ENCODE data around the gene OR5AU1.
A peak's percentile ranks its signal among the peaks of the same experiment; 100 is the strongest.

The OR5AU1 gene

GRCh38 chr14:21106498-21107282 is 49.2 kb downstream of the OR5AU1 start:
- peaks cover 43% of the 10 kb centered on the region for H3K4me1 ChIP-seq (ENCODE audit: insufficient read depth, low read length)
- H3K27me3 ChIP-seq (ENCODE audit: insufficient read depth, low read length) = no peaks in the 10 kb centered on the region
- no peaks in the 10 kb centered on the region for H3K9me3 ChIP-seq (ENCODE audit: insufficient read depth, low read depth, low read length)
- WGBS = 32% methylated on average over 11 of the region's 11 CpGs
- H3K4me3 ChIP-seq (ENCODE audit: low read length) = no peak overlapping the region
- H3K36me3 ChIP-seq (ENCODE audit: insufficient read depth, low read length) = no peaks in the 10 kb centered on the region
- H3K27ac ChIP-seq (ENCODE audit: low read depth, low read length) = peak overlapping the region; percentile 15; the same call in 1 of the 2 replicates
- H3K9ac ChIP-seq (ENCODE audit: low read depth, low read length) = no peak overlapping the region

- Histone ChIP-seq H3K27me3 (ENCODE audit: insufficient read depth, low read length) (no peaks in the 10 kb centered on the region), H3K9ac (ENCODE audit: low read depth, low read length) (no peak overlapping the region), H3K4me3 (ENCODE audit: low read length) (no peak overlapping the region), H3K4me1 (ENCODE audit: insufficient read depth, low read length) (peaks cover 46% of the 10 kb centered on the region), H3K36me3 (ENCODE audit: insufficient read depth, low read length) (no peaks in the 10 kb centered on the region), H3K27ac (ENCODE audit: low read depth, low read length) (no peak overlapping the region), H3K9me3 (ENCODE audit: insufficient read depth, low read depth, low read length) (no peaks in the 10 kb centered on the region)
- 74% methylated on average over 4 of the region's 4 CpGs for WGBS
Measured at GRCh38 chr14:21106176-21106497, 49.7 kb downstream of the OR5AU1 start.

DNA sequence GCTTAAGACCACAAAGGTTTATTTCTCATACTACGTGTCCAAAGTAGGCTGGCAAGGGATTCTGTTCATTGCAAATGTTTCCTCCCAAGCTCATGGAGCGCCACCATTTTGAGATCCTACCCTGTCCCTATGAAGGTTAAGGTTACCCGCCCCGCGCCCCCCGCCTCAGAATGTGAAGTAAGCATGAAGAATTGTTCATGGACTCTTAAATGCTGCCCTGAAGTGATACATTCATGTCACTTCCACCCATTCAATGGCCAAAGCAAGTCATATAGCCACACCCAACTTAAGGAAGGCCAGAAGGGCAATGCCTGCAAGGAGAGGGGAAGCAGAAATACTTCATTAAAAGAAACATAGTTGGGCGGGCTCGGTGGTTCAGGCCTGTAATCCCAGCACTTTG is 50.8 kb downstream of the OR5AU1 start:
- H3K27ac ChIP-seq (ENCODE audit: low read depth, low read length) = no peak overlapping the region; the same call in 1 of the 2 replicates
- no peaks in the 10 kb centered on the region for H3K36me3 ChIP-seq (ENCODE audit: insufficient read depth, low read length)
- H3K9me3 ChIP-seq (ENCODE audit: insufficient read depth, low read depth, low read length) = no peaks in the 10 kb centered on the region
- H3K27me3 ChIP-seq (ENCODE audit: insufficient read depth, low read length) = no peaks in the 10 kb centered on the region
- H3K9ac ChIP-seq (ENCODE audit: low read depth, low read length) = peak overlapping the region; percentile 99; the same call in 1 of the 2 replicates
- 98% methylated on average over 8 of the region's 8 CpGs for WGBS
- peak overlapping the region; percentile 77; the same call in 1 of the 2 replicates for H3K4me3 ChIP-seq (ENCODE audit: low read length)
- peaks cover 46% of the 10 kb centered on the region for H3K4me1 ChIP-seq (ENCODE audit: insufficient read depth, low read length)
